Vagina (tissue), 2 donors: ENCODE results near the gene CUTC. TPM values are rescaled to one million over a fixed set of nuclear protein-coding genes. Genes with fewer than 3 reads are reported as not detected.

Source experiments
- DNase-seq, 2 donors: peaks; one replicate each; pipeline ENCODE4 v3.0.0-alpha.2; 2017; ENCODE audit errors: extremely low spot score in 2 of 2
- H3K27ac ChIP-seq: fragments of 200-600 bp; sonication (generic); one replicate; pipeline ENCODE4 v1.5.1; 2019
- H3K27me3 ChIP-seq: fragments of 200-600 bp; sonication (generic); one replicate; pipeline ENCODE4 v1.5.1; 2019
- H3K36me3 ChIP-seq, 2 donors: fragments of 200-600 bp; sonication (generic); one replicate each; pipeline ENCODE4 v1.5.1; 2017 to 2019
- H3K4me1 ChIP-seq: fragments of 200-600 bp; sonication (generic); one replicate; pipeline ENCODE4 v1.5.1; 2019
- H3K4me3 ChIP-seq, 2 donors: fragments of 200-600 bp; sonication (generic); 1 replicate in 1 of 2; 2 replicates in 1 of 2; pipeline ENCODE4 v1.5.1; 2016 to 2019
- H3K9me3 ChIP-seq: fragments of 200-600 bp; sonication (generic); one replicate; pipeline ENCODE4 v1.5.1; 2019
- CTCF ChIP-seq, 3 experiments: fragments of 450-650 bp in 2 of 3; fragments of 200-600 bp in 1 of 3; sonication (generic) in 1 of 3; IDR thresholded peaks; one replicate each; pipeline ENCODE4 v1.5.1; 2017 to 2019; ENCODE audit warnings: antibody characterized with exemption in 3 of 3, mild to moderate bottlenecking in 2 of 3, moderate library complexity in 2 of 3
- POLR2A ChIP-seq, 2 donors: fragments of 450-650 bp; IDR thresholded peaks; one replicate each; pipeline ENCODE4 v1.6.1; 2017; ENCODE audit warnings: antibody characterized with exemption in 2 of 2, mild to moderate bottlenecking in 2 of 2, moderate library complexity in 2 of 2
- POLR2AphosphoS5 ChIP-seq, 2 donors: sonication (generic); formaldehyde crosslinking; IDR thresholded peaks; one replicate each; pipeline ENCODE4 v1.9.0; 2017; ENCODE audit warnings: antibody characterized with exemption in 2 of 2, mild to moderate bottlenecking in 2 of 2, low read depth in 1 of 2; ENCODE audit not compliant: insufficient read depth in 1 of 2
- intact Hi-C: fragments of 100-400 bp; cut with DNase I; formaldehyde crosslinking; loops from one replicate; pipeline ENCODE4 v1.15.1; 2023
- total RNA-seq: library from RNA; depleted of rRNA; stranded (reverse); fragments of >200 nt; gene quantifications from one replicate; pipeline ENCODE4 v1.2.3, GENCODE V29; 2016

Gene CUTC
- total RNA-seq, 1 donor from 2014 or later = 18.2 TPM

- TF ChIP-seq POLR2AphosphoS5 (IDR thresholded peaks at IDR 0.05; ENCODE audit: insufficient read depth in 1 of 2, low read depth in 1 of 2) = no peak
- no peak for TF ChIP-seq CTCF (IDR thresholded peaks at IDR 0.05)
- no peak for TF ChIP-seq POLR2A (IDR thresholded peaks at IDR 0.05)
- Histone ChIP-seq H3K4me1 (no peaks in the 10 kb centered on the region), H3K27me3 (no peaks in the 10 kb centered on the region), H3K4me3 (no peak overlapping the region), H3K36me3 (peaks cover 0 to 29% of the 10 kb centered on the region in 2 donors), H3K27ac (no peak overlapping the region), H3K9me3 (no peaks in the 10 kb centered on the region)
- DNase-seq = no peak
- intact Hi-C loops = no loop called here
These were observed 29.3 kb downstream of the CUTC start for GRCh38 chr10:99761365-99761764.

- Histone ChIP-seq H3K9me3 (no peaks in the 10 kb centered on the region), H3K27me3 (no peaks in the 10 kb centered on the region), H3K27ac (no peak overlapping the region), H3K36me3 (no peaks in the 10 kb centered on the region), H3K4me1 (no peaks in the 10 kb centered on the region), H3K4me3 (no peak overlapping the region)
- no peak for DNase-seq
- TF ChIP-seq POLR2A (IDR thresholded peaks at IDR 0.05) (no peak), CTCF (IDR thresholded peaks at IDR 0.05) (no peak), POLR2AphosphoS5 (IDR thresholded peaks at IDR 0.05; ENCODE audit: insufficient read depth in 1 of 2, low read depth in 1 of 2) (no peak)
- intact Hi-C loops = no loop called here
These were observed 33.8 kb downstream of the CUTC start for GRCh38 chr10:99765672-99766301.

GRCh38 chr10:99766302-99766681 lies 34.3 kb downstream of the CUTC start:
- no peak for DNase-seq
- H3K4me3 ChIP-seq = no peak overlapping the region
- TF ChIP-seq CTCF (IDR thresholded peaks at IDR 0.05) (no peak), POLR2AphosphoS5 (IDR thresholded peaks at IDR 0.05; ENCODE audit: insufficient read depth in 1 of 2, low read depth in 1 of 2) (no peak), POLR2A (IDR thresholded peaks at IDR 0.05) (no peak)
- no peaks in the 10 kb centered on the region for H3K9me3 ChIP-seq
- intact Hi-C loops = no loop called here
- no peaks in the 10 kb centered on the region for H3K4me1 ChIP-seq
- H3K27me3 ChIP-seq = no peaks in the 10 kb centered on the region
- H3K27ac ChIP-seq = no peak overlapping the region
- H3K36me3 ChIP-seq = no peaks in the 10 kb centered on the region

- Histone ChIP-seq H3K27ac (no peak overlapping the region), H3K36me3 (no peaks in the 10 kb centered on the region), H3K9me3 (no peaks in the 10 kb centered on the region), H3K27me3 (no peaks in the 10 kb centered on the region), H3K4me1 (no peaks in the 10 kb centered on the region), H3K4me3 (no peak overlapping the region)
- no peak for TF ChIP-seq POLR2A (IDR thresholded peaks at IDR 0.05)
- no peak for TF ChIP-seq CTCF (IDR thresholded peaks at IDR 0.05)
- no peak for TF ChIP-seq POLR2AphosphoS5 (IDR thresholded peaks at IDR 0.05; ENCODE audit: insufficient read depth in 1 of 2, low read depth in 1 of 2)
- intact Hi-C loops = no loop called here
- DNase-seq = no peak
These were observed 35.9 kb downstream of the CUTC start for GRCh38 chr10:99767901-99768300.

- no peaks in the 10 kb centered on the region for H3K9me3 ChIP-seq
- intact Hi-C loops = no loop called here
- H3K27me3 ChIP-seq = no peaks in the 10 kb centered on the region
- H3K27ac ChIP-seq = no peak overlapping the region
- TF ChIP-seq CTCF (IDR thresholded peaks at IDR 0.05) (no peak), POLR2AphosphoS5 (IDR thresholded peaks at IDR 0.05; ENCODE audit: insufficient read depth in 1 of 2, low read depth in 1 of 2) (no peak), POLR2A (IDR thresholded peaks at IDR 0.05) (no peak)
- no peaks in the 10 kb centered on the region for H3K36me3 ChIP-seq
- H3K4me1 ChIP-seq = no peaks in the 10 kb centered on the region
- H3K4me3 ChIP-seq = no peak overlapping the region
- no peak for DNase-seq
These were observed 36.5 kb downstream of the CUTC start for GRCh38 chr10:99768556-99768955.
